Subcutaneous adipose tissue (tissue), 4 donors: ENCODE results near the gene SLC13A3. TPM values are rescaled to one million over a fixed set of nuclear protein-coding genes. Genes with fewer than 3 reads are reported as not detected.

Experiments used
- total RNA-seq, 4 donors: library from RNA; depleted of rRNA; stranded (reverse); fragments of >200 nt; gene quantifications; one replicate each; pipeline ENCODE4 v1.1.0, GENCODE V29; 2016
- TF ChIP-seq, protein P1 (sequence below): fragments of 450-650 bp; IDR thresholded peaks from one replicate; pipeline ENCODE4 v1.5.1; 2016; ENCODE audit warnings: low read depth, mild to moderate bottlenecking, control low read depth, antibody characterized with exemption, moderate library complexity

The SLC13A3 gene
- total RNA-seq, 4 donors from 2014 or later: 0.88 to 4.3 (median 1.5) TPM

DNA sequence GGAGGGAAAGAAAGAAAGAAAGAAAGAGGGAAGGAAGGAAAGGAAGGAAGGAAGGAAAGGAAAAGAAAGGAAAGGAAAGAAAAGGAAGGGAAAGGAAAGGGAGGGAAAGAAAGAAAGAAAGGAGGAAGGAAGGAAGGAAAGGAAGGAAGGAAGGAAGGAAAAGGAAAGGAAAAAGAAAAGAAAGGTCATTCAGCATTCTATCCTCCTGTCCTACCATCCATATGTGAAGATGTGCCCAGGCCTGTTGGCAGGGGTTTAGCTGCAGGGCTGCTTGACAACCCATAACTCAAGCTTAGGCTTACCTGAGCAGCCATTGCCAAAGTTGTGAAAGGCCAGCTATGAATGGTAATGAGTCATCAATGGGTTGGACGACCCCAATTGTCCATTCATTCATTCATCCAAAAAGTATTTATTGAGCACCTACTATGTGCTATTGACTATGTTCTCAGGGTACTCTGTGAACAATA, 50.9 kb downstream of the SLC13A3 start:
- TF ChIP-seq, protein P1, sequence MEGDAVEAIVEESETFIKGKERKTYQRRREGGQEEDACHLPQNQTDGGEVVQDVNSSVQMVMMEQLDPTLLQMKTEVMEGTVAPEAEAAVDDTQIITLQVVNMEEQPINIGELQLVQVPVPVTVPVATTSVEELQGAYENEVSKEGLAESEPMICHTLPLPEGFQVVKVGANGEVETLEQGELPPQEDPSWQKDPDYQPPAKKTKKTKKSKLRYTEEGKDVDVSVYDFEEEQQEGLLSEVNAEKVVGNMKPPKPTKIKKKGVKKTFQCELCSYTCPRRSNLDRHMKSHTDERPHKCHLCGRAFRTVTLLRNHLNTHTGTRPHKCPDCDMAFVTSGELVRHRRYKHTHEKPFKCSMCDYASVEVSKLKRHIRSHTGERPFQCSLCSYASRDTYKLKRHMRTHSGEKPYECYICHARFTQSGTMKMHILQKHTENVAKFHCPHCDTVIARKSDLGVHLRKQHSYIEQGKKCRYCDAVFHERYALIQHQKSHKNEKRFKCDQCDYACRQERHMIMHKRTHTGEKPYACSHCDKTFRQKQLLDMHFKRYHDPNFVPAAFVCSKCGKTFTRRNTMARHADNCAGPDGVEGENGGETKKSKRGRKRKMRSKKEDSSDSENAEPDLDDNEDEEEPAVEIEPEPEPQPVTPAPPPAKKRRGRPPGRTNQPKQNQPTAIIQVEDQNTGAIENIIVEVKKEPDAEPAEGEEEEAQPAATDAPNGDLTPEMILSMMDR: no peak

DNA sequence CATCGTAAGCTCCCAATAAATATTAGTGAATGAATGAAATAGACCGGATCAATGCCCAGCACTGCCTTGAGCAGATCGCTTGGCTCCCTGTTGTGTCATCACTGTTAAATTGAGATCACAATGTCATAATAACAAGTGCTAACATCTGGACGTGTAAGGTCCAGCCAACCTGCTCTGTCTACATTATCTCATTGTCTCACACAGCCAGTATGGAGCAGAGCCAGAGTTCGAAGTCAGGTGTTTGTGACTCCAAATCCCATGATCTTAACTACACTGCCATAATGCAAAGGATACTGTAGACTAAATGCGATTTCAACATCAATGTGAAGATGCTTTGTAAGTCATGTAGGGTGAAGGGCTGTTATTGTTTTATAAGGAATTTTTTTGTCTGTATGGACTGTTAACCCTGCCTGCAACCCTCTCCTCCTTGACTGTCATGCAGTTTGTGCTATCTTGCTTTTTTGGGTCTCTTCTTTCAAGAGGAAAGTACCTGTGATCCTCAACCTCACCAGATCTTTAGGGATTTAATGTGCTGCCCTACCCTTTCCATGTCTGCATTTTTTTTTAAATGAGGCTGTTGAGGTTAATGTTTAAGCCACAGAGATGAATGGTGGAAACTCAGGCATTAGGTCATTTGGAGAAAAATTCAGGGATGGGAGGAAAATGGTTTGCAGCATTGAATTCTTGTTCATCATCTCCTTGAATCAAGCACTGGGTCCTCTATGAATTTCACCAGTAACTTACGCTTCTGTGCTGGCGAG, 51.9 kb downstream of the SLC13A3 start:
- TF ChIP-seq, protein P1: no peak

DNA sequence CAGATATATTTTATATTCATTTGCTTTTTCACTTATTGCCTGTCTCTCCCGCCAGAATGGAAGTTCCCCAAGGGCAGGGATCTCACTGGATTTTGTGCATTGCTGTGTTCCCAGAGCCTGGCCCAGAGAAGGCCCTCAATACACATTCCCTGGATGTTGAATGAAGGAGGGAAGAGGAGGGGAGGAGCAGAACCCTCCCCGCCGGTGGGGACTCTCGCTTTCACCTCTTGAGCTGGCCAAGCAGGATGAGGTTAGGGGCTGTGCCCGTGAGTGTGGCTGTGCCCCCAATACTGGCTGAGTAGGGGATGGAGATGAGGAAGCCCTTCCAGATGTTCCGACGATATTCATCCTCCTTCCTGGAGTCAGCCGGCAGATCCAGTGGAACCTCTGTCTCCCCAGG, 55.3 kb downstream of the SLC13A3 start:
- TF ChIP-seq, protein P1: no peak

DNA sequence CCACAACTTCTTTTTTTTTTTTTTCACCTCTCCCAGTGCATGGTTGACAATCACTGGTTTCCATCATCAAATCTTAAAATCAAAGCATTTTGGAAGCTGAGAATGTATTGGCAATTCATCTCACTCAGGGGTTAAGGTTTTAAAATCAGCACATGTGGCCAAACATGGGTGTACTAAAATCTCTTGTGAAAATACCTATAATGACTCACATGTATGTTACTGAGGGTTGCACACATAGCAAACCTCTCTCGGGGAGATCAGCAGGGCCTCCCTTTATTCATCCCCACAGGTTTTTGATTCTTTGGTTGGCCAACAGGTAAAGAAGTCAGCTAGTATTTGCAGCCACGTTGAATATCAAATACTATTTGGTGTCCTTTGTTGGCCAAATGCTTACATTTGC, 56.5 kb downstream of the SLC13A3 start:
- TF ChIP-seq, protein P1: no peak

DNA sequence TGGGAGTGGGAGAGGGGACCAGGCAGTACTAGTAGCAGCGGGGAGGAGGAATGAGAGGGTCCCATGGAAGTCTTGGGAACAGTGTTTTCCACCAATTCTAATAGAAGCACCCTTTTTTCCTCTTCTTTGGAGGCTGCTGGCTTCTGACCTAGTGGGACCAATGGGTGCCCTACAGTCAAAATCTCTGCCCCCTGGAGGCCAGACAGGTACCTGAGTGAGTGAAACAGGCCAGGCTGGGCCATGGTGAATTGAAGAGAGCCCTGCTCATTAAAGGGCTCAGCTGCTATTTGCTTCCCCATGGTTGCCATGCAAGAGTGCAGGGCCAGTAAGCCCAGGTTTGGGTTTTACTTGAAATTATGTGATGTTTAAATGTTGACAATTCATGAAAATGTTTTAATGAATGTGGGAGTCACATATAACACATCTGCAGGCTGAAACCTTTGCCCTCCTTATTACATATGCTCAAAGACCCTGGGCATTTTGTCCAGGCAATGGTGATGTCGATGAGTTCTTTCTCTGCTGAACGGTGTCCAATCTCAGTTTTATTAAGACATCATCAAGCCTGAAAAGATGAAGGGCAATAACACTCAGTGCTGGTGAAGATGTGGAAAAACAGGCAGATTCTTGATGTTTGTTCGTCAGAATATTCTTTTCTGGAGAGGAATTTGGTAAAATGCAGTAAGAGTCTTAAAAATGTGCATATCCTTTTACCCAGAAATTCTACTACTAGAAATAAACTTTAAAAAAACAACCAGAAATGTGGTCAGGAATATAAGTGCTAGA, 58.5 kb downstream of the SLC13A3 start:
- TF ChIP-seq, protein P1: no peak

DNA sequence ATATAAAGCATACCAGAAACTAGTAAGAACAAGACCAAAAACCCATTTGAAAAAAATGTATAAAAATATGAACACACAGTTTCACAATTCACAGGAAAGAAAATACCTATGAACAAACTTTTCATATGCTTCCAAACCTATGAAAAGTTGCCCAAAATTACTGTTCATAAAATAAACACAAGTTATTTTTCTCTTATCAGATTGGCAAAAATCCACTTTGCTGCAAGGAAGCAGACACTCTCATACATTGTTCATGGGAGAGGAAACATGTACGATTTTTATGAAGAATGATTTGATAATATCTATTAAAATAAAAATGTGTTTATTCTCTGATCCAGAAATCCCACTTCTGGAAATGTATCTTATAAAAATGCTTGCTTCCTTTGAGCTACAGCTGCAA, 60.8 kb downstream of the SLC13A3 start:
- TF ChIP-seq, protein P1: no peak
